HG02678 (cell line): ENCODE results near the gene TNRC6B.
"Not testable (repeated sequence)": the region's sequence is repeated elsewhere in the genome, so short reads cannot be mapped to it uniquely, and the experiment has no call there.

Experiments used
- ATAC-seq: cut with Tn5 transposase; IDR thresholded peaks from one replicate; pipeline ENCODE4 v1.9.1; 2021; ENCODE audit warnings: mild to moderate bottlenecking, moderate library complexity; ENCODE audit not compliant: unreplicated experiment

TNRC6B gene

GRCh38 chr22:40181323-40181722 lies 3.6 kb downstream of the TNRC6B start:
- no peak for ATAC-seq

- no peak for ATAC-seq
These were observed 4.6 kb downstream of the TNRC6B start for GRCh38 chr22:40182231-40182835.

- no peak for ATAC-seq
These were observed 5.4 kb downstream of the TNRC6B start for GRCh38 chr22:40183029-40183581.

GRCh38 chr22:40183603-40184002 lies 5.9 kb downstream of the TNRC6B start:
- ATAC-seq, result not testable (repeated sequence)

- ATAC-seq, result no peak
These were observed 9.7 kb downstream of the TNRC6B start for GRCh38 chr22:40187389-40187788.

- no peak for ATAC-seq
These were observed 12.3 kb downstream of the TNRC6B start for GRCh38 chr22:40189997-40190396.

GRCh38 chr22:40190501-40190900 lies 12.8 kb downstream of the TNRC6B start:
- no peak for ATAC-seq

GRCh38 chr22:40193429-40194421 lies 16.0 kb downstream of the TNRC6B start:
- ATAC-seq, result no peak

GRCh38 chr22:40194656-40195055 lies 16.9 kb downstream of the TNRC6B start:
- ATAC-seq, result no peak

- ATAC-seq, result no peak
These were observed 19.1 kb downstream of the TNRC6B start for GRCh38 chr22:40196628-40197360.

GRCh38 chr22:40197421-40197820 lies 19.7 kb downstream of the TNRC6B start:
- ATAC-seq, result not testable (repeated sequence)

- no peak for ATAC-seq
These were observed 21.0 kb downstream of the TNRC6B start for GRCh38 chr22:40198733-40199132.

GRCh38 chr22:40199223-40199622 lies 21.5 kb downstream of the TNRC6B start:
- no peak for ATAC-seq

- no peak for ATAC-seq
These were observed 22.1 kb downstream of the TNRC6B start for GRCh38 chr22:40199852-40200251.

- no peak for ATAC-seq
These were observed 23.2 kb downstream of the TNRC6B start for GRCh38 chr22:40200795-40201530.

GRCh38 chr22:40202225-40202944 lies 24.7 kb downstream of the TNRC6B start:
- ATAC-seq, result no peak

- ATAC-seq, result peak; percentile 50
These were observed 25.8 kb downstream of the TNRC6B start for GRCh38 chr22:40203572-40203971.

GRCh38 chr22:40204321-40205116 lies 26.8 kb downstream of the TNRC6B start:
- no peak for ATAC-seq

GRCh38 chr22:40206561-40206960 lies 28.8 kb downstream of the TNRC6B start:
- no peak for ATAC-seq
